ENCODE data around the gene PAQR8.

GRCh38 chr6:52351879-52352238, 10.1 kb upstream of the PAQR8 start:
- TF ChIP-seq CTCF (conservative IDR thresholded peaks at IDR 0.05; ENCODE audit: low read length) (no peak), EZH2phosphoT487 (IDR thresholded peaks at IDR 0.05; ENCODE audit: borderline replicate concordance, low read depth, low read length) (no peak)
